Ascending aorta (tissue), 2 donors: ENCODE measurements around the gene CDKL4. TPM values are rescaled to one million over a fixed set of nuclear protein-coding genes. Genes with fewer than 3 reads are reported as not detected.
A peak's percentile ranks its signal among the peaks of the same experiment; 100 is the strongest.
"Not testable (repeated sequence)": the region's sequence is repeated elsewhere in the genome, so short reads cannot be mapped to it uniquely, and the experiment has no call there.

Experiments
- DNase-seq, 2 donors: peaks; one replicate each; pipeline ENCODE4 v3.0.0-alpha.2; 2019; ENCODE audit warnings: low spot score in 2 of 2
- H3K27ac ChIP-seq, 2 donors: fragments of 200-600 bp; sonication (generic); one replicate each; pipeline ENCODE4 v1.5.1; 2016 to 2017; ENCODE audit warnings: mild to moderate bottlenecking in 1 of 2
- H3K27me3 ChIP-seq: fragments of 200-600 bp; sonication (generic); one replicate; pipeline ENCODE4 v1.5.1; 2017
- H3K36me3 ChIP-seq, 2 donors: fragments of 200-600 bp; sonication (generic); one replicate each; pipeline ENCODE4 v1.5.1; 2016
- H3K4me1 ChIP-seq, 2 donors: fragments of 200-600 bp; sonication (generic); one replicate each; pipeline ENCODE4 v1.5.1; 2016 to 2017; ENCODE audit warnings: mild to moderate bottlenecking in 1 of 2
- H3K4me3 ChIP-seq, 2 donors: fragments of 200-600 bp; sonication (generic); one replicate each; pipeline ENCODE4 v1.5.1; 2016 to 2017; ENCODE audit warnings: mild to moderate bottlenecking in 1 of 2
- H3K9me3 ChIP-seq, 2 donors: fragments of 200-600 bp; sonication (generic); one replicate each; pipeline ENCODE4 v1.5.1; 2016
- CTCF ChIP-seq, 3 experiments: fragments of 200-600 bp in 2 of 3; fragments of 450-650 bp in 1 of 3; sonication (generic) in 2 of 3; IDR thresholded peaks; one replicate each; pipeline ENCODE4 v1.5.1; 2016 to 2019; ENCODE audit warnings: antibody characterized with exemption in 3 of 3, mild to moderate bottlenecking in 1 of 3, moderate library complexity in 1 of 3
- intact Hi-C: fragments of 100-400 bp; cut with DNase I; formaldehyde crosslinking; loops from one replicate; pipeline ENCODE4 v1.15.1; 2023
- total RNA-seq: library from RNA; depleted of rRNA; stranded (reverse); fragments of >200 nt; gene quantifications from one replicate; pipeline ENCODE4 v1.1.0, GENCODE V29; 2016

CDKL4 gene
- total RNA-seq, 1 donor from 2014 or later, result 2.0 TPM

- Histone ChIP-seq H3K4me1 (no peaks in the 10 kb centered on the region), H3K4me3 (no peak overlapping the region), H3K27me3 (no peaks in the 10 kb centered on the region), H3K27ac (no peak overlapping the region), H3K36me3 (peaks cover 3 to 8% of the 10 kb centered on the region in 2 donors), H3K9me3 (no peaks in the 10 kb centered on the region)
- TF ChIP-seq CTCF (IDR thresholded peaks at IDR 0.05), result no peak
- intact Hi-C loops, result no loop called here
- no peak for DNase-seq
Measured at GRCh38 chr2:39246382-39246980, 2.7 kb upstream of the CDKL4 start.

- intact Hi-C loops, H3K4me3 ChIP-seq, H3K9me3 ChIP-seq, H3K36me3 ChIP-seq, H3K27ac ChIP-seq, DNase-seq, H3K4me1 ChIP-seq, H3K27me3 ChIP-seq: not testable (repeated sequence)
Measured at GRCh38 chr2:39244963-39245625, 1.3 kb upstream of the CDKL4 start.

- H3K36me3 ChIP-seq, intact Hi-C loops, H3K4me1 ChIP-seq, DNase-seq, H3K9me3 ChIP-seq, H3K27ac ChIP-seq, H3K27me3 ChIP-seq: not testable (repeated sequence)
- peak overlapping the region; percentile 48 to 55 for H3K4me3 ChIP-seq
Measured at GRCh38 chr2:39244241-39244862, 582 bp upstream of the CDKL4 start.

GRCh38 chr2:39241588-39241987, 2.2 kb downstream of the CDKL4 start:
- no peak for TF ChIP-seq CTCF (IDR thresholded peaks at IDR 0.05)
- H3K36me3 ChIP-seq, result no peaks in the 10 kb centered on the region
- H3K9me3 ChIP-seq, result no peaks in the 10 kb centered on the region
- H3K4me1 ChIP-seq, result no peaks in the 10 kb centered on the region
- H3K27ac ChIP-seq, result no peak overlapping the region
- no peak for DNase-seq
- no peaks in the 10 kb centered on the region for H3K27me3 ChIP-seq
- intact Hi-C loops, result no loop called here
- H3K4me3 ChIP-seq, result no peak overlapping the region

- no peaks in the 10 kb centered on the region for H3K4me1 ChIP-seq
- TF ChIP-seq CTCF (IDR thresholded peaks at IDR 0.05), result no peak
- H3K4me3 ChIP-seq, result no peak overlapping the region
- no peaks in the 10 kb centered on the region for H3K9me3 ChIP-seq
- no peak overlapping the region for H3K27ac ChIP-seq
- H3K27me3 ChIP-seq, result no peaks in the 10 kb centered on the region
- no peak for DNase-seq
- H3K36me3 ChIP-seq, result no peaks in the 10 kb centered on the region
- intact Hi-C loops, result no loop called here
Measured at GRCh38 chr2:39240758-39241157, 3.0 kb downstream of the CDKL4 start.

GRCh38 chr2:39234754-39235153, 9.0 kb downstream of the CDKL4 start:
- DNase-seq, result no peak
- intact Hi-C loops, result no loop called here
- no peaks in the 10 kb centered on the region for H3K36me3 ChIP-seq
- no peak overlapping the region for H3K27ac ChIP-seq
- no peak overlapping the region for H3K4me3 ChIP-seq
- no peaks in the 10 kb centered on the region for H3K9me3 ChIP-seq
- no peak for TF ChIP-seq CTCF (IDR thresholded peaks at IDR 0.05)
- H3K27me3 ChIP-seq, result no peaks in the 10 kb centered on the region
- peaks cover 0 to 3% of the 10 kb centered on the region in 2 donors for H3K4me1 ChIP-seq
